Prostate gland (tissue), 2 donors: Measurements from ENCODE around the gene FKTN. TPM values are rescaled to one million over a fixed set of nuclear protein-coding genes. Genes with fewer than 3 reads are reported as not detected.

Experiments used
- DNase-seq: peaks from one replicate; pipeline ENCODE4 v3.0.0-alpha.2; 2019; ENCODE audit warnings: low spot score
- H3K27ac ChIP-seq, 2 donors: fragments of 200-600 bp; sonication (generic); 2 replicates each; pipeline ENCODE4 v1.5.1; 2017 to 2019
- H3K27me3 ChIP-seq: fragments of 200-600 bp; sonication (generic); replicated peaks from 2 replicates; pipeline ENCODE4 v1.5.1; 2019; ENCODE audit not compliant: insufficient read depth
- H3K36me3 ChIP-seq, 2 donors: fragments of 200-600 bp; sonication (generic); 1 replicate in 1 of 2; 2 replicates in 1 of 2; pipeline versions ENCODE4 v1.5.1 to v1.8.1; 2017 to 2019
- H3K4me1 ChIP-seq: fragments of 200-600 bp; sonication (generic); replicated peaks from 2 replicates; pipeline ENCODE4 v1.5.1; 2019
- H3K4me3 ChIP-seq, 2 donors: fragments of 200-600 bp; sonication (generic); 2 replicates each; pipeline ENCODE4 v1.5.1; 2017 to 2019
- H3K9me3 ChIP-seq: fragments of 200-600 bp; sonication (generic); 2 replicates; pipeline ENCODE4 v1.5.1; 2017
- POLR2A ChIP-seq: fragments of 450-650 bp; IDR thresholded peaks from one replicate; pipeline ENCODE4 v1.6.1; 2016; ENCODE audit warnings: antibody characterized with exemption, mild to moderate bottlenecking
- POLR2AphosphoS5 ChIP-seq: sonication (generic); formaldehyde crosslinking; IDR thresholded peaks from one replicate; pipeline ENCODE4 v1.6.1; 2017; ENCODE audit warnings: antibody characterized with exemption
- WGBS: methylation state at CpG from one replicate; pipeline ENCODE4 v1.1.5; 2018; 5-methylcytosine and 5-hydroxymethylcytosine counted together
- intact Hi-C: fragments of 100-400 bp; cut with DNase I; formaldehyde crosslinking; loops from one replicate; pipeline ENCODE4 v1.14.2; 2022
- total RNA-seq, 2 donors: library from RNA; depleted of rRNA; stranded (reverse); fragments of >200 nt; gene quantifications; one replicate each; pipeline ENCODE4 v1.1.0, GENCODE V29; 2016
- TF ChIP-seq, protein P1 (sequence below), 4 experiments: fragments of 200-600 bp in 2 of 4; fragments of 450-650 bp in 2 of 4; sonication (generic) in 2 of 4; IDR thresholded peaks; 1 replicate in 3 of 4; 2 replicates in 1 of 4; pipeline ENCODE4 v1.5.1; 2016 to 2019; ENCODE audit warnings: antibody characterized with exemption in 4 of 4, mild to moderate bottlenecking in 2 of 4, moderate library complexity in 2 of 4

FKTN gene
- total RNA-seq, 2 donors from 2014 or later = 10.1 to 20.2 TPM

DNA sequence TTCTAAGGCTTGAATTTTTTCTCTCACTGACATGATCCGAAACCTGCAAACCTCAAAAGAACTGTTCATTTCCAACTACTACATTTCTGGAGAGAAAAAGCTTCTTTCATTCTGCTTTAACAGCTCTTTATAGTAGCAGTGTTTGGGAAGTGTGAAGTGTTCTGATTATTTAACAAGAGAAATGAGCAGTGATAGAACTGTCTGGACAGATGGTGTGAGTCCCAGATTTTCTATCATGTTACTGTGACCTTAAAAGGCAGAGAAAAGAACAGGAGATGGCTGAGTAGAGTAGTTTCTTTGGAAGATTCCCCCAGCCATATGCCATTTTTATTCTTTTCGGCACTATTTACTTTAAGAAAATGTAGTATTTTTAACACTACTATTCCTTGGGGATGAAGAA, 63.1 kb downstream of the FKTN start:
- no peak overlapping the region for H3K27ac ChIP-seq
- 90% methylated on average over 2 of the region's 2 CpGs for WGBS
- H3K4me3 ChIP-seq = no peak overlapping the region
- H3K9me3 ChIP-seq = no peaks in the 10 kb centered on the region
- DNase-seq = no peak
- H3K36me3 ChIP-seq = no peaks in the 10 kb centered on the region
- intact Hi-C loops = no loop called here
- TF ChIP-seq, protein P1, sequence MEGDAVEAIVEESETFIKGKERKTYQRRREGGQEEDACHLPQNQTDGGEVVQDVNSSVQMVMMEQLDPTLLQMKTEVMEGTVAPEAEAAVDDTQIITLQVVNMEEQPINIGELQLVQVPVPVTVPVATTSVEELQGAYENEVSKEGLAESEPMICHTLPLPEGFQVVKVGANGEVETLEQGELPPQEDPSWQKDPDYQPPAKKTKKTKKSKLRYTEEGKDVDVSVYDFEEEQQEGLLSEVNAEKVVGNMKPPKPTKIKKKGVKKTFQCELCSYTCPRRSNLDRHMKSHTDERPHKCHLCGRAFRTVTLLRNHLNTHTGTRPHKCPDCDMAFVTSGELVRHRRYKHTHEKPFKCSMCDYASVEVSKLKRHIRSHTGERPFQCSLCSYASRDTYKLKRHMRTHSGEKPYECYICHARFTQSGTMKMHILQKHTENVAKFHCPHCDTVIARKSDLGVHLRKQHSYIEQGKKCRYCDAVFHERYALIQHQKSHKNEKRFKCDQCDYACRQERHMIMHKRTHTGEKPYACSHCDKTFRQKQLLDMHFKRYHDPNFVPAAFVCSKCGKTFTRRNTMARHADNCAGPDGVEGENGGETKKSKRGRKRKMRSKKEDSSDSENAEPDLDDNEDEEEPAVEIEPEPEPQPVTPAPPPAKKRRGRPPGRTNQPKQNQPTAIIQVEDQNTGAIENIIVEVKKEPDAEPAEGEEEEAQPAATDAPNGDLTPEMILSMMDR (IDR thresholded peaks at IDR 0.05) = no peak
- TF ChIP-seq POLR2AphosphoS5 (no peak), POLR2A (no peak)
- H3K27me3 ChIP-seq = no peaks in the 10 kb centered on the region
- no peaks in the 10 kb centered on the region for H3K4me1 ChIP-seq

GRCh38 chr9:105625088-105625487, 67.2 kb downstream of the FKTN start:
- intact Hi-C loops = no loop called here

GRCh38 chr9:105632807-105633206, 74.9 kb downstream of the FKTN start:
- Histone ChIP-seq H3K36me3 (no peaks in the 10 kb centered on the region), H3K27me3 (no peaks in the 10 kb centered on the region), H3K4me3 (no peak overlapping the region), H3K27ac (no peak overlapping the region), H3K4me1 (no peaks in the 10 kb centered on the region), H3K9me3 (no peaks in the 10 kb centered on the region)
- TF ChIP-seq POLR2A = no peak
- TF ChIP-seq POLR2AphosphoS5 = no peak
- TF ChIP-seq, protein P1 (IDR thresholded peaks at IDR 0.05) = no peak
- WGBS = 94% methylated on average over 1 of the region's 1 CpG
- DNase-seq = no peak
- intact Hi-C loops = no loop called here

More at GRCh38 chr9:105625088-105625487, 67.2 kb downstream of the FKTN start:
- Histone ChIP-seq H3K27me3 (no peaks in the 10 kb centered on the region), H3K27ac (no peak overlapping the region), H3K4me3 (no peak overlapping the region), H3K4me1 (no peaks in the 10 kb centered on the region), H3K9me3 (no peaks in the 10 kb centered on the region), H3K36me3 (no peaks in the 10 kb centered on the region)
- WGBS = 86% methylated on average over 1 of the region's 1 CpG
- DNase-seq = no peak
- TF ChIP-seq POLR2A (no peak), POLR2AphosphoS5 (no peak)
- TF ChIP-seq, protein P1 (IDR thresholded peaks at IDR 0.05) = no peak

GRCh38 chr9:105633411-105633810, 75.5 kb downstream of the FKTN start:
- no peak overlapping the region for H3K27ac ChIP-seq
- H3K4me3 ChIP-seq = no peak overlapping the region
- TF ChIP-seq POLR2A = no peak
- no peak for TF ChIP-seq POLR2AphosphoS5
- TF ChIP-seq, protein P1 (IDR thresholded peaks at IDR 0.05) = no peak
- intact Hi-C loops = no loop called here
- H3K27me3 ChIP-seq = no peaks in the 10 kb centered on the region
- no peaks in the 10 kb centered on the region for H3K9me3 ChIP-seq
- no peaks in the 10 kb centered on the region for H3K36me3 ChIP-seq
- DNase-seq = no peak
- no peaks in the 10 kb centered on the region for H3K4me1 ChIP-seq
- 60% methylated on average over 3 of the region's 3 CpGs for WGBS

- 100% methylated on average over 1 of the region's 1 CpG for WGBS
- intact Hi-C loops = no loop called here
- H3K9me3 ChIP-seq = no peaks in the 10 kb centered on the region
- DNase-seq = no peak
- H3K27me3 ChIP-seq = no peaks in the 10 kb centered on the region
- H3K4me3 ChIP-seq = no peak overlapping the region
- TF ChIP-seq POLR2A (no peak), POLR2AphosphoS5 (no peak)
- TF ChIP-seq, protein P1 (IDR thresholded peaks at IDR 0.05) = no peak
- no peaks in the 10 kb centered on the region for H3K4me1 ChIP-seq
- H3K36me3 ChIP-seq = no peaks in the 10 kb centered on the region
- H3K27ac ChIP-seq = no peak overlapping the region
These were observed 78.4 kb downstream of the FKTN start for GRCh38 chr9:105636331-105636730.
